Middle frontal gyrus (tissue), 1 donor: ENCODE data around the gene EEF1A2.
"Not testable (repeated sequence)": the region's sequence is repeated elsewhere in the genome, so short reads cannot be mapped to it uniquely, and the experiment has no call there.

Source experiments
- DNase-seq: peaks from one replicate; pipeline ENCODE4 v3.0.0-alpha.2; 2015; ENCODE audit warnings: low spot score; ENCODE audit errors: extremely low spot score

The EEF1A2 gene

GRCh38 chr20:63488315-63489251 is 10.3 kb downstream of the EEF1A2 start:
- DNase-seq: no peak

- no peak for DNase-seq
Measured at GRCh38 chr20:63487781-63488241, 11.1 kb downstream of the EEF1A2 start.

- no peak for DNase-seq
Measured at GRCh38 chr20:63487116-63487764, 11.6 kb downstream of the EEF1A2 start.

- DNase-seq: no peak
Measured at GRCh38 chr20:63486300-63486855, 12.5 kb downstream of the EEF1A2 start.

GRCh38 chr20:63484651-63485403 is 14.1 kb downstream of the EEF1A2 start:
- no peak for DNase-seq

- no peak for DNase-seq
Measured at GRCh38 chr20:63484236-63484635, 14.6 kb downstream of the EEF1A2 start.

GRCh38 chr20:63483834-63484233 is 15.0 kb downstream of the EEF1A2 start:
- no peak for DNase-seq

GRCh38 chr20:63482021-63482587 is 16.8 kb downstream of the EEF1A2 start:
- DNase-seq: no peak

GRCh38 chr20:63481503-63481902 is 17.4 kb downstream of the EEF1A2 start:
- no peak for DNase-seq

GRCh38 chr20:63479695-63480419 is 19.0 kb downstream of the EEF1A2 start:
- DNase-seq: not testable (repeated sequence)

- DNase-seq: no peak
Measured at GRCh38 chr20:63478346-63479302, 20.3 kb downstream of the EEF1A2 start.

- DNase-seq: no peak
Measured at GRCh38 chr20:63477944-63478343, 20.9 kb downstream of the EEF1A2 start.

- no peak for DNase-seq
Measured at GRCh38 chr20:63477061-63477616, 21.7 kb downstream of the EEF1A2 start.

- DNase-seq: no peak
Measured at GRCh38 chr20:63475209-63475608, 23.7 kb downstream of the EEF1A2 start.

GRCh38 chr20:63473555-63474449 is 25.1 kb downstream of the EEF1A2 start:
- DNase-seq: no peak

- DNase-seq: no peak
Measured at GRCh38 chr20:63472862-63473390, 26.0 kb downstream of the EEF1A2 start.

- DNase-seq: no peak
Measured at GRCh38 chr20:63471981-63472831, 26.7 kb downstream of the EEF1A2 start, which contains the start of gene KCNQ2. TSS of gene KCNQ2 (minus strand) at chr20:63472655. CDS start at chr20:63472463, 192 bp downstream.
